Measurements from ENCODE around the gene PDE8B.

Gene PDE8B

GRCh38 chr5:77294185-77294584 is 83.7 kb downstream of the PDE8B start:
- TF ChIP-seq, protein P1, sequence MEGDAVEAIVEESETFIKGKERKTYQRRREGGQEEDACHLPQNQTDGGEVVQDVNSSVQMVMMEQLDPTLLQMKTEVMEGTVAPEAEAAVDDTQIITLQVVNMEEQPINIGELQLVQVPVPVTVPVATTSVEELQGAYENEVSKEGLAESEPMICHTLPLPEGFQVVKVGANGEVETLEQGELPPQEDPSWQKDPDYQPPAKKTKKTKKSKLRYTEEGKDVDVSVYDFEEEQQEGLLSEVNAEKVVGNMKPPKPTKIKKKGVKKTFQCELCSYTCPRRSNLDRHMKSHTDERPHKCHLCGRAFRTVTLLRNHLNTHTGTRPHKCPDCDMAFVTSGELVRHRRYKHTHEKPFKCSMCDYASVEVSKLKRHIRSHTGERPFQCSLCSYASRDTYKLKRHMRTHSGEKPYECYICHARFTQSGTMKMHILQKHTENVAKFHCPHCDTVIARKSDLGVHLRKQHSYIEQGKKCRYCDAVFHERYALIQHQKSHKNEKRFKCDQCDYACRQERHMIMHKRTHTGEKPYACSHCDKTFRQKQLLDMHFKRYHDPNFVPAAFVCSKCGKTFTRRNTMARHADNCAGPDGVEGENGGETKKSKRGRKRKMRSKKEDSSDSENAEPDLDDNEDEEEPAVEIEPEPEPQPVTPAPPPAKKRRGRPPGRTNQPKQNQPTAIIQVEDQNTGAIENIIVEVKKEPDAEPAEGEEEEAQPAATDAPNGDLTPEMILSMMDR (IDR thresholded peaks at IDR 0.05; ENCODE audit: borderline replicate concordance, control extremely low read depth, extremely low read depth, insufficient read depth, missing control alignments): no peak
- DNase-seq (ENCODE audit: low spot score): no peak
- in situ Hi-C loops (cut with MboI; ENCODE audit: low sequenced_read_pairs, unreplicated experiment): no loop called here

DNA sequence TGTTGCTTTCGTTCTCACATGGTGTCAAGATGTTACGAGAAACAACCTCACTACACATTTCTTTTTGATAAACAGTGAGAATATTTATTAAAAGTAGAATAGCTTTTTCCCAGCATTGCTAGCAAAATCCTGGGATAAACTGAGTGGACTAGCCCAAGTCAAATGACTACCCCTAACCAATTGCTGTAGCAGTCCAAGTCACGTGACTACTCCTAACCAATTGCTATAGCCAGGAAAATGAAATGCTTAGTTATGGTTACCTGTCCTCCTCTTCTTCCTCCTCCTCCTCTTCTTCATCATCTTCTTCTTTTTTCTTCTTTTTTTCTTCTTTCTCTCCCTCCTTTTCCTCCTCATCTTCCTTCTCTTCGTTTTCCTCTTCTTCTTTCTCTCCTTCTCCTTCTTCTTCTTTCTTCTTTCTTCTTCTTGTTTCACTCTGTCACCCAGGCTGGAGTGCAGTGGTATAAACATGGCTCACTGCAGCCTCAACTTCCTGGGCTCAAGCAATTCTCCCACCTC is 85.4 kb downstream of the PDE8B start:
- TF ChIP-seq, protein P1 (IDR thresholded peaks at IDR 0.05; ENCODE audit: borderline replicate concordance, control extremely low read depth, extremely low read depth, insufficient read depth, missing control alignments): no peak
- no peak for DNase-seq (ENCODE audit: low spot score)
- in situ Hi-C loops (cut with MboI; ENCODE audit: low sequenced_read_pairs, unreplicated experiment): no loop called here

- DNase-seq (ENCODE audit: low spot score): no peak
- in situ Hi-C loops (cut with MboI; ENCODE audit: low sequenced_read_pairs, unreplicated experiment): no loop called here
- TF ChIP-seq, protein P1 (IDR thresholded peaks at IDR 0.05; ENCODE audit: borderline replicate concordance, control extremely low read depth, extremely low read depth, insufficient read depth, missing control alignments): no peak
These were observed 87.7 kb downstream of the PDE8B start for GRCh38 chr5:77298146-77298545.

GRCh38 chr5:77300451-77300850 is 90.0 kb downstream of the PDE8B start:
- in situ Hi-C loops (cut with MboI; ENCODE audit: low sequenced_read_pairs, unreplicated experiment): no loop called here
- TF ChIP-seq, protein P1 (IDR thresholded peaks at IDR 0.05; ENCODE audit: borderline replicate concordance, control extremely low read depth, extremely low read depth, insufficient read depth, missing control alignments): no peak
- DNase-seq (ENCODE audit: low spot score): no peak

GRCh38 chr5:77301447-77301883 is 91.0 kb downstream of the PDE8B start:
- TF ChIP-seq, protein P1 (IDR thresholded peaks at IDR 0.05; ENCODE audit: borderline replicate concordance, control extremely low read depth, extremely low read depth, insufficient read depth, missing control alignments): no peak
- DNase-seq (ENCODE audit: low spot score): no peak
- in situ Hi-C loops (cut with MboI; ENCODE audit: low sequenced_read_pairs, unreplicated experiment): no loop called here

DNA sequence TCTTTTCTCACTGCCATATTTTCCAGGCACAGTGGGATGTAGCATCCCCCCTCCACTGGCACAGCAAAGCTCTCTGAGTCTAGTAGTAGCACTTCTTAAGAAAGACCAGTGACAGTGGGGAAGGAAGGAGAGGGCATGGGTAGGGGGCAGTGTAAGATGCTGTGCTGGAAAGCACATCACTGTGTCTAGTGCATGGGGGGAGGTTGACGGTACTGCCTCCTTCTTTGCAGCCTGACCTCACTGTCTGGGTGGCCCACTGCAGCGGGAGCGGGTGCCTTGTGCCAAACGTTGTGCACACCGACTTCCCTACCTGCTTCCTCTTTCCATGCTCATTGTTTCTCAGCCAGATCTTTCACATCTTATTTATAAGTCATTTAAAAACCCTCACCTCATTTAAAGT is 91.8 kb downstream of the PDE8B start:
- DNase-seq (ENCODE audit: low spot score): no peak
- TF ChIP-seq, protein P1 (IDR thresholded peaks at IDR 0.05; ENCODE audit: borderline replicate concordance, control extremely low read depth, extremely low read depth, insufficient read depth, missing control alignments): no peak
- in situ Hi-C loops (cut with MboI; ENCODE audit: low sequenced_read_pairs, unreplicated experiment): no loop called here
